HFFc6 (cell line): ENCODE measurements around the gene AUTS2. TPM values are rescaled to one million over a fixed set of nuclear protein-coding genes. Genes with fewer than 3 reads are reported as not detected.
A peak's percentile ranks its signal among the peaks of the same experiment; 100 is the strongest.

ENCODE experiments used
- DNase-seq: peaks from one replicate; pipeline ENCODE4 v3.0.0-alpha.2; 2018
- H3K27ac Mint-ChIP-seq: 2 replicates; pipeline ENCODE4 v1.8.0; 2020; ENCODE audit warnings: mild to moderate bottlenecking, mixed read lengths
- H3K27me3 Mint-ChIP-seq: 2 replicates; pipeline ENCODE4 v1.8.0; 2021; ENCODE audit warnings: mild to moderate bottlenecking, moderate library complexity, mixed read lengths; ENCODE audit not compliant: insufficient read depth
- H3K36me3 Mint-ChIP-seq: 2 replicates; pipeline ENCODE4 v1.8.0; 2021; ENCODE audit warnings: low read depth, mixed read lengths
- H3K4me1 Mint-ChIP-seq: 2 replicates; pipeline ENCODE4 v1.8.0; 2020; ENCODE audit warnings: low read depth, mixed read lengths
- H3K4me3 Mint-ChIP-seq: 2 replicates; pipeline ENCODE4 v1.8.0; 2020; ENCODE audit warnings: mild to moderate bottlenecking, moderate library complexity, mixed read lengths
- H3K9me3 Mint-ChIP-seq: 2 replicates; pipeline ENCODE4 v1.8.0; 2020; ENCODE audit warnings: mild to moderate bottlenecking, mixed read lengths
- CTCF ChIP-seq: fragments of 200-600 bp; sonication (generic); IDR thresholded peaks from 2 replicates; pipeline ENCODE4 v1.5.0; 2021; ENCODE audit warnings: antibody characterized with exemption, mild to moderate bottlenecking
- long read RNA-seq: library from polyadenylated mRNA; unstranded; transcript quantifications from one replicate; pipeline ENCODE4 v2.0.0, GENCODE V29; 2019
- total RNA-seq, 6 experiments: library from RNA; stranded (reverse); fragmentation: NEBNext Ultra II Directional; extraction: Animal tissue kit (Norgen Biotek cat#: 25700); gene quantifications; 2 replicates in 1 of 6; 3 replicates in 5 of 6; pipeline ENCODE4 v1.2.3, GENCODE V29; 2021

The AUTS2 gene
- under 1 TPM in 4 of 6 experiments, not detected in 2; 0.02 to 0.19 (median 0.16) TPM for total RNA-seq
- long read RNA-seq = 0 reads

DNA sequence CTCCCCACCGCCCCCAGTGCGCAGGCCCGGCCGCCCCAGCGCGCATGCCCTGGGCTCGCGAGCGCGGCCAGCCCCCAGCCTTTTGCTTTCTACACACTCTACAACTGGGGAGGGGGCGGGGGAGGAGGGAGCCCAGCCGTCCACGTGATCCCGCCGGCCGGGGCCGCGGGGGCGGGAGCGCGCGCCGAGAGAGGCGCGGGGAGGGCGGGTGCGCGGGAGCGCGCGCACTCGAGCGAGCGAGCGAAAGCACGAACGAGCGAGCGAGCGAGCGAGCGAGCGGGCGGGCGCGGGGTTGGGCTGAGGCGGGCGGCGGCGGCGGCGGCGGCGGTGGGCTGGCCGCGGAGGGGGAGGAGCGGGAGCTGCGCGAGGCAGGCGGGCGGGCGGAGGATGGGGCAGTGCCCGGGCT, at the start of gene AUTS2:
AUTS2 (plus strand) TSS at position 395 of the 406 bp plus-strand sequence. CDS start 1,179 bp downstream, outside the sequence.
- DNase-seq = no peak
- peaks cover 7% of the 10 kb centered on the region for H3K27me3 Mint-ChIP-seq
- H3K9me3 Mint-ChIP-seq = no peaks in the 10 kb centered on the region
- no peaks in the 10 kb centered on the region for H3K36me3 Mint-ChIP-seq
- H3K4me3 Mint-ChIP-seq = peak within 1 kb of the TSS; percentile 87
- H3K27ac Mint-ChIP-seq = no peak within 1 kb of the TSS
- TF ChIP-seq CTCF = no peak
- H3K4me1 Mint-ChIP-seq = no peaks in the 10 kb centered on the region

DNA sequence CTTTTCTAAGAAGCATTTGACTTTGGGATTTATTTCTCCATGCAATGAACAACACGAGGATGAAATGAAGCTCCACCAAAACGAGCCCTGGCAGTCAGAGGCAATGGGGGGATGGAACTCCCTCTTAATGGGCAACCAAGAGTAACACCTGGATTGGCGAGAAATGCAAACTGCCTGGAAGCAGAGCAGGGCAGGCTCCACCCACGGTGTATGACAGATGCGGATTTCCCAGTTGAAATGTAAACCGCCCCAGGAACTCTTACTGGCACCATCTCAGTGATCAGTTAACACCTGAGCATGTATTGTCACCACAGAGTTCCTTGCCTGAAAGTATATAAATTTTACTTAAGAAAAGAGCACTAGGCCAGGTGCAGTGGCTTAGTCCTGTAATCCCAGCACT, 47.3 kb upstream of the AUTS2 start:
- no peak for DNase-seq
- TF ChIP-seq CTCF = no peak
- peaks cover 4% of the 10 kb centered on the region; the same call in 1 of the 2 replicates for H3K36me3 Mint-ChIP-seq
- peaks cover 11% of the 10 kb centered on the region for H3K9me3 Mint-ChIP-seq
- no peak overlapping the region for H3K27ac Mint-ChIP-seq
- no peaks in the 10 kb centered on the region for H3K4me1 Mint-ChIP-seq
- H3K27me3 Mint-ChIP-seq = no peaks in the 10 kb centered on the region; the same call in 1 of the 2 replicates
- H3K4me3 Mint-ChIP-seq = no peak overlapping the region

GRCh38 chr7:69553190-69553589, 45.1 kb upstream of the AUTS2 start:
- no peaks in the 10 kb centered on the region; the same call in 1 of the 2 replicates for H3K27me3 Mint-ChIP-seq
- peaks cover 4% of the 10 kb centered on the region for H3K36me3 Mint-ChIP-seq
- H3K9me3 Mint-ChIP-seq = peaks cover 11% of the 10 kb centered on the region
- H3K27ac Mint-ChIP-seq = no peak overlapping the region
- no peak for TF ChIP-seq CTCF
- H3K4me3 Mint-ChIP-seq = no peak overlapping the region
- no peak for DNase-seq
- H3K4me1 Mint-ChIP-seq = no peaks in the 10 kb centered on the region

GRCh38 chr7:69561266-69561960, 36.9 kb upstream of the AUTS2 start:
- H3K4me1 Mint-ChIP-seq = no peaks in the 10 kb centered on the region
- TF ChIP-seq CTCF = no peak
- peaks cover 27% of the 10 kb centered on the region for H3K9me3 Mint-ChIP-seq
- no peak overlapping the region for H3K4me3 Mint-ChIP-seq
- no peak for DNase-seq
- H3K36me3 Mint-ChIP-seq = no peaks in the 10 kb centered on the region; the same call in 1 of the 2 replicates
- H3K27me3 Mint-ChIP-seq = no peaks in the 10 kb centered on the region
- H3K27ac Mint-ChIP-seq = no peak overlapping the region

DNA sequence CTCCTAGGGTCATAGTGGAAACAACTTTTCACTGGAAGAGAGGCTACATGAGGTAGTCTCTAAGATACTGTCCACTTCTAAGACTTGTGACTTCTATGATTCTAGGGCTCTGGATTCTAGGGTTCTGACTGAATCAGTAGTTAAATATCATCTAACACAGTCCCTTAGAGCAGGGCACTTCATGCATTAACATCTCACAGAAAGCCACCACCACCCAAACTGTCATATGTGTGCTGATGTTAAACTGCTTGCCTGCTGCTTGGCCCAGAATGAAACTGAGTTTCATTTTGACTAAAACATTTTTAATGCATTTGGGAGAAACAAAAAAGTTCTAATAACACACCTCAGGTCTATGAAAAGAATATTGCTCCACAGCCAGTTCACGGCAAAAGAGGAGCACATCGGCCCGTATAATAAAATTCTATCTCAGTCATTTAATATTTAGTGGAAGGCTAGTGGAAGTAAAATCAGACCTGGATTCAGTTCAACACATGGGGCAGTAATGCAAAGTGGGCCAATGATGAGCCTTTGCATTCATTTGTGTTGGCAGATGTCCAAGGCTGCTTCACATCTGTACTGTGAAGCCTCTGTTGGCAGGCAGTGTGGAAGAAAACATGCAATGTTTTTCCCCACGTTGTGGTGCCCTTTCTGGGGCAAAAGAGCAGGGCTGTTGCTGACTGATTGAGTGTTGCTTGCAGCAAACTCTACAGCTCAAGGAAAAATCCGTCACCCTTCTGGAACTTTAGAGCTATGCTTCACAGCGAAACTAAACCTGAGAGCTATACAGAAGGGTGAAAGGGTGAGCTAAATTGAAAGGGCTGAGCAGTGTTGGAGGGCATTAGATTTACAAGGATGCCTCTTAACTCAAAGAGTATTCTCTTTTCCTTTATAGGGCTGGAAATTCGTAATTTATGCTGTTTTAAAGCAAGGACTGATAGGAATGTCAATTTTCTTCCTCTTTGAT, 33.5 kb upstream of the AUTS2 start:
- Mint-ChIP-seq H3K27me3 (no peaks in the 10 kb centered on the region), H3K36me3 (no peaks in the 10 kb centered on the region), H3K27ac (no peak overlapping the region), H3K4me3 (no peak overlapping the region), H3K4me1 (no peaks in the 10 kb centered on the region), H3K9me3 (peaks cover 38% of the 10 kb centered on the region)
- no peak for TF ChIP-seq CTCF
- DNase-seq = no peak
